Stimulated activated CD4-positive, alpha-beta T cell treated with anti-CD3 and anti-CD28 coated beads, Interleukin-4, amount 100 ng/mL, for 1 hour (primary cell): Measurements from ENCODE around the gene MACF1.

Source experiments
- DNase-seq: peaks from one replicate; pipeline ENCODE4 v3.0.0-alpha.2; 2020

The MACF1 gene

GRCh38 chr1:39317910-39318633 is 113.6 kb downstream of the MACF1 start:
- no peak for DNase-seq

DNA sequence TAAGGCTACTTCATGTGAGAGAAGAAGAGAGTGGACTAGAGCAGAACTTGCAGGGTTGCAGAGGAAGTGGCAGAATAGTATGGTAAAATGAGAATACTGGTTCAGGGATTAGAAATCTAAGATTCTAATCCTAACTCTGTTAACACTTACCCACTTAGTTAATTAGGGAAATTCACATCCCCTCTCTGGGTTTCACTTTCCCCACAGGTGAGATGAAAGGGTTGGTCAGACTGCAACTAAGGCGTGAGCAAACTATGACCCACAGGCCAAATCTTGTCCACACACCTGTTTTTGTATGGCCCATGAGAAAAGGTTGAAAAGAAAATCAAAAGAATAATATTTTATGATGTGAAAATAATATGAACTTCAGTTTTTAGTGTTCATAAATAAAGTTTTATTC is 117.5 kb downstream of the MACF1 start:
- no peak for DNase-seq

DNA sequence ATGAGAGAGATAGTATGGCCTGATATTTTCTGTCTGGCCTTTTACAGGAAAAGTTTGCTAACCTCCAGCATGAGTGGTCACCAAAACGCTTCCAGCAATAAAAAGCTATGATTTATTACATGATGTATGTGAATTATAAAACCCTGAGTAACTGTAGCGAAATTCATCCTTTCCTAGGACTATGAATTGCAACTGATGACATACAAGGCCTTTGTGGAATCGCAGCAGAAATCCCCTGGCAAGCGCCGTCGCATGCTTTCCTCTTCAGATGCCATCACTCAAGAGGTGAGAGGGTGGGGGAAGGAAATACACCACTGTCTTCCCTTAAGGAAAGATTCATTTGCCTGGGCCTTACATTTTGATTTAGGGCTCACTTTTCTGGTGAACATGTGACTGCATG is 117.9 kb downstream of the MACF1 start:
- DNase-seq = no peak

- no peak for DNase-seq
Observed at GRCh38 chr1:39324888-39325287, 120.4 kb downstream of the MACF1 start.

DNA sequence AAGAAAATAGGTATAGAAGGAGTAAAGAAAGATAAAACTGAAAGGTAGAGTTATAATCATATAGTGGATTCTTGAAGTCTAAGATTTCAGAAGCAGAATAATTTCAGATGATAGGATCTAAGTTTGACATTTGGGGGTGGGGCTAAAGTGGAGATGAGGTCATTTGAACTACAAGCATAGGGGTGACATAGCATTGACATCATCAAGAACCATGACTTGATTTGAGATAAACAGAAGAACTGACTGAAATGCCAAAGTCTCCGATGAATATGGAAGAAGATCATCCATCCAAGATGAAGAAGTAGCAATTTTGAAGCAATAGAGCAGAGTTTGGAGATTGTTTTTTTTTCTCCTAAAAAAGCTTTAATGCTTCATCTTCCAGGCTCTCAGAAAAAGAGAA is 122.3 kb downstream of the MACF1 start:
- no peak for DNase-seq

DNA sequence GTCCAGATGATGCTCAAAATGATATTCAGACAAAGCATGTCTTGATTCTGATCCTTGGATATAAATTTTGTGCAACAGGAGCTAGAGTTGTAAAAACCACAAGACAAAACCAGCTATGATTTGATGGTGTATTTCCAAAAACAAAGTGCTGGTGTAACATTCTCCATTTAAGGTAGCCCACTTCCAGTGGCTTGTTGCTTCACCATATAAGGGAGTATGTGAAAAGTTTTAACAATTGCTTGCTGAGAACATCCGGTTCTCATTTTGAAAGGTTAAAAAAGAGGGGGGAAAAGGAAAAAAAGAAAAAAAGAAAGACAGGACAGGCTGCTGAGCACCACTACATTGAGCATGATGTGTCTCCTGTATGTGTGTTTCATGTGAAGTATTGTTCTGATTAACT is 123.6 kb downstream of the MACF1 start:
- no peak for DNase-seq

- DNase-seq = no peak
Observed at GRCh38 chr1:39328586-39329121, 124.2 kb downstream of the MACF1 start.

- no peak for DNase-seq
Observed at GRCh38 chr1:39331647-39332046, 127.2 kb downstream of the MACF1 start.

DNA sequence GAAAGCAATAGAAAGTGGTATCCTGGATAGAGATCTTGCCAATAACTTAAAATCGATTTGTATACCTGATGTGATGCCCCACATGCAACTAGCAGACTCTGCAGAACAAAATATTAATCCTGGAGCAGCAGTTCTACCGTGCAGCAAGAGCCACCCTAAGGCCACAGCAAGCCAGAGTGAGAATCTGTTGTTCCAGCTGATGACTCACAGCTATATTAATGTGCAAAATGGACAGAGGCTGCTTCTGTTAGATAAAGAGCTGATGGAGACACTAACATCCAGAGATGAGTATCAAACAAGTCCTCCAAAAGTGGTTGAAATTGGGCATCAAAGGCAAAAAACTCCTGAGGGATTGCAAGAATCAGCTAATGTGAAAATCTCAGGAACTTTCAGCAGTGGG is 127.8 kb downstream of the MACF1 start:
- no peak for DNase-seq

DNA sequence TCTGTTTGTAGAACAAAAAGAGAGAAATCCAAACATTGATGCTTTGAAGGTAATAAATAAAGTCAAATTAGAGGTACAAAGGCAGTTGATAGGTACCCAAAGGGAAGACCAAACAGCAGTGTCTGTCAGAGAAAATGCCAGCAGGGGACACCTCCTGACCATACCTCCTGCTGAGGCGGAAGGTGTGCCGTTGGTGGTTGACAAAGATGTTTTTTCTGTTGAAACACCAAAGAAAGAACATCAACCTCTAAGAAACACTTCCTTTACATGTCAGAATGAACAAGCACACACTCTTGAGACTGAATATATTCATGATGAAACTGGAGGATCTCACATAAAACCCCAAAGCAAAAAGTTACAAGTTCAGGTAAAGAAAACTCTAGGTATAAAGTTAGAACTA is 128.3 kb downstream of the MACF1 start:
- no peak for DNase-seq

GRCh38 chr1:39333296-39333695 is 128.8 kb downstream of the MACF1 start:
- no peak for DNase-seq

DNA sequence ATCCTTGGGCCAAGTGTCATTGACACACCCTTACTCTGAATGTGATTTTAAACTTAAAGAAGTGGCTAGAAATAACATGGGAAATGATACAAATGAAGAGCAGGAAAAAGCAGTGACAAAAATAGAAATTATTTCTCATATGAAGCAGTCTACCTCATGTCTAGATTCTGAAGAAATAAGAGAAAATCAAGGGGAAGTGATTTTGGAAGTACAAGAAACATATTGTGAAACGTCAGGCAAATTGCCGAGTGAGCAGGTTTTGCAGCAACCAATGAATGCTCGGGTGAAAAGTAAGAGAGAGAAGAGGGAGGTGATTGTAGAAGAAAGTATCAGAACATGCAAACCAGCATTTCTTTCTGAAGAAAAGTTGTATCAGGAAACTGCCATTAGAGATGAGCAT is 130.7 kb downstream of the MACF1 start:
- DNase-seq = no peak

DNA sequence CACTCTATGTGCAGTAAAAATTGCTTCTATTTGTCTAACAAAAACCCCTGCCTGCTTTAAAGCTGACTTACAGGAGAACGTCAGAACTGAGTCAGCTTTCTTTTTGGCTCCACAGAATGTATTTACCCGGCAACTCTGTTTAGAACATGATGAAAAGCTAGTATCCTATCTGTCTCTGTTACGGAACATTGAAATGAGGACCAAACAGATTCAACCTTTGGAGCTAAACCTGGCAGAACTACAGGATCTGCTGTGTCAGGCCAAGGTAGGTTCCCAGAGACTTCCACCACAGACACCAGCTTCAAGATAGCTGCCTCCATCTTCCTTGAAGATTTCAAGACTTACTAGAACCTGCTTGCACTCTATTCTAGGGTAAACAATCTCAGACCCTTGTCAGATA is 132.6 kb downstream of the MACF1 start:
- no peak for DNase-seq

GRCh38 chr1:39342776-39343175 is 138.3 kb downstream of the MACF1 start:
- no peak for DNase-seq

DNA sequence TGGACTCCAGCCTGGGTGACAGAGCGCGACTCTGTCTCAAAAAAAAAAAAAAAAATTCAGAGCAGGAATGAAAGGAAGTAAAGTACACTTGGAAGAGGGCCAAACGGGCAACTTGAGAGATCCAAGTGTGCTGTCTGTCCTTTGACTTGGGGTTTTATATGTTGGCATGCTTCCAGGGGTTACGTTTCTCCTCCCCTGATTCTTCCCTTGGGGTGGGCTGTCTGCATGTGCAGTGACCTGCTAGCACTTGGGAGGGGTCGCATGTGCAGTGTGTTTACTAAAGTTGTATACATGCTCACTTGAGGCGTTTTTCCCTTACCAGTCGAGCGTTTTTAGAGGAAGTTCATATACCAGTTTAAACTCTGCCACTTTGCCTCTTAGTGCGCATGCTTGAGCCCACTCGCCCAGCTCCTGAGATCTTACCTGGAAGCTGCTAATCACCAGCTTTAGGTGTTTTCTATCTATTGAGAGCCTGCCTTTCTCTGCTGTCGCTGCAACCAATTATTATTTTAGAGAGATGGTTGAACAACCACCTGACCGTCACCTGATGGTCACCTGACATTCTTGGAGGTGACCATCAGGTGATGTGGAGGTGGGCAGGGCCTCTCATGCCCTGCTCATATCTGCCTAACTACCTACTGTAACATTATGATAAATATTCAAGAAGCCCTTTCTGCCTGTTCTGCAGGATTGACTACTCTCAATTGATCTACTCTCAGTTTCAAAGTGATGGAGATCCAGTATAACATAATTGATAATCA is 140.1 kb downstream of the MACF1 start:
- no peak for DNase-seq

- no peak for DNase-seq
Observed at GRCh38 chr1:39346872-39347271, 142.4 kb downstream of the MACF1 start.

- DNase-seq = no peak
Observed at GRCh38 chr1:39348278-39348677, 143.8 kb downstream of the MACF1 start.

DNA sequence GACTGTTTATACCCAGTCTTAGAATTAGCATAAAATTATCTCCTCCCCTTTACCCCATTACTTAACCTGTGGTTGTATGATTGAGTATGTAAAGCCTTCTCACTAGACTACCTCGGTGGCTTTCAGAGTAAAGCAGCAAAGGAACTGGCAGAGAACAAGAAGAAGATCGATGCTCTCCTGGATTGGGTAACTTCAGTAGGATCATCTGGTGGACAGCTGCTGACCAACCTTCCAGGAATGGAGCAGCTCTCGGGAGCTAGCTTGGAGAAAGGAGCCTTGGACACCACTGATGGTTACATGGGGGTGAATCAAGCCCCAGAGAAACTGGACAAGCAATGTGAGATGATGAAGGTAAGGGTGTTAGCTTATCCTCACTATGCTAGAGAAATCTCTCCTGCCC is 148.4 kb downstream of the MACF1 start:
- no peak for DNase-seq

DNA sequence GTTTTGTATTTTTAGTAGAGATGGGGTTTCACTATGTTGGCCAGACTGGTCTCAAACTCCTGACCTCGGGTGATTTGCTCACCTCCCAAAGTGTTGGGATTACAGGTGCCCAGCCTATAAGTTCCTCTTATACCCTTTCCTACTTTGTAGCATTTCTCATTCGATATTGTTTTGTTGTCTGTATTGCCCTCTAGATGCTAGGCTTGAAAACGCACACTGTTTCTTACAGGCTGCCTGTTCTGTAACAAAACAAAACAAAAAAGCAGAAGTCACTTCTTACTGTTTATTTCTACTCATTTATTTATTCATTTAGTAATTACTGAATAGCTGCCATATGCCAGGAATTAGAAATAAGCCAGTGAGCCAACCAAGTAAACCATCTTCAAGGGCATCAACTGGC is 150.1 kb downstream of the MACF1 start:
- no peak for DNase-seq

DNA sequence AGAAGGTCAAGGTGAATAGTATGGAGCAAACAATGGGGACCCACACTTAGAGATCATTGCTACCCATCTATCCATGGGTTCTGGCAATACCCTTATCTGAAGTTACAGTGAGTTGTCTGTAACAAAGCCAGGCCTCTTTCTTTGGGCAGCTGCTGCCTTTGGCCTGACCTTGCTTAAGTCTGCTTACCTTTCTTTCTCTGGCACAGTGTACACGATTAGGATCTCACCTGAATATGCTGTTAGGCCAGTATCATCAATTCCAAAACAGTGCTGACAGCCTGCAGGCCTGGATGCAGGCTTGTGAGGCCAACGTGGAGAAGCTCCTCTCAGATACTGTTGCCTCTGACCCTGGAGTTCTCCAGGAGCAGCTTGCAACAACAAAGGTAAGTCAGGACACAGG is 154.0 kb downstream of the MACF1 start:
- no peak for DNase-seq

- DNase-seq = no peak
Observed at GRCh38 chr1:39359028-39359570, 154.6 kb downstream of the MACF1 start.

- no peak for DNase-seq
Observed at GRCh38 chr1:39360731-39361130, 156.2 kb downstream of the MACF1 start.

DNA sequence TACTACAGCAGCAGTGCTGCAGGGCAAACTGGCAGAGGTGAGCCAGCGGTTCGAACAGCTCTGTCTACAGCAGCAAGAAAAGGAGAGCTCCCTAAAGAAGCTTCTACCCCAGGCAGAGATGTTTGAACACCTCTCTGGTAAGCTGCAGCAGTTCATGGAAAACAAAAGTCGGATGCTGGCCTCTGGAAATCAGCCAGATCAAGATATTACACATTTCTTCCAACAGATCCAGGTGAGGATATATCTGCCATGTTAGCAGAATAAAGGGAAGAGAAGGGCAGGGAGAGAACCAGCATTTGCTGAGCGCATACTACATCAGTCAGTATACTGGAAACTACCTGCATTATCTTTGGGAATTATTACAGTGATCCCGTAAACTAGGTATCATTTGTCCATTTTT is 157.0 kb downstream of the MACF1 start:
- DNase-seq = no peak

DNA sequence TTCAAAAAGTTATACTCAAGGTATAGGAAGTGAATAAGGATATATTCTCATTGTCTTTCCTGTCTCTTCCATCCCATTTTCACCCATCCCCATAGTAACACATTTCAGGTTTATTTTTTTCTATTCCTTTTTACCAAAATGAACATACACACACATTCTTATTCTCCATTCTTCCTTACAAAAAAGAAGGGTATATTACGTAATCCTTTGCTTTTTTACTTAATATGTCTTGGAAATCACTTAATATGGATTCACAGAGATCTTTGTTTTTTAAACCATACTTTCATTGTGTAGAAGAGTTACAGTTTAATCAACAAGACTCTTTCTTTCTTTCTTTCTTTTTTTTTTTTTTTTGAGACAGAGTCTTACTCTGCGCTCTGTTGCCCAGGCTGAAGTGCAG is 158.8 kb downstream of the MACF1 start:
- no peak for DNase-seq
